ENCODE results near the gene ARID3A. TPM values are rescaled to one million over a fixed set of nuclear protein-coding genes. Genes with fewer than 3 reads are reported as not detected.
A peak's percentile ranks its signal among the peaks of the same experiment; 100 is the strongest.

ARID3A gene
- total and polyA plus RNA-seq, 2 of the 4 experiments (the other 2 are of a cell fraction), result 16.0 to 23.1 TPM

DNA sequence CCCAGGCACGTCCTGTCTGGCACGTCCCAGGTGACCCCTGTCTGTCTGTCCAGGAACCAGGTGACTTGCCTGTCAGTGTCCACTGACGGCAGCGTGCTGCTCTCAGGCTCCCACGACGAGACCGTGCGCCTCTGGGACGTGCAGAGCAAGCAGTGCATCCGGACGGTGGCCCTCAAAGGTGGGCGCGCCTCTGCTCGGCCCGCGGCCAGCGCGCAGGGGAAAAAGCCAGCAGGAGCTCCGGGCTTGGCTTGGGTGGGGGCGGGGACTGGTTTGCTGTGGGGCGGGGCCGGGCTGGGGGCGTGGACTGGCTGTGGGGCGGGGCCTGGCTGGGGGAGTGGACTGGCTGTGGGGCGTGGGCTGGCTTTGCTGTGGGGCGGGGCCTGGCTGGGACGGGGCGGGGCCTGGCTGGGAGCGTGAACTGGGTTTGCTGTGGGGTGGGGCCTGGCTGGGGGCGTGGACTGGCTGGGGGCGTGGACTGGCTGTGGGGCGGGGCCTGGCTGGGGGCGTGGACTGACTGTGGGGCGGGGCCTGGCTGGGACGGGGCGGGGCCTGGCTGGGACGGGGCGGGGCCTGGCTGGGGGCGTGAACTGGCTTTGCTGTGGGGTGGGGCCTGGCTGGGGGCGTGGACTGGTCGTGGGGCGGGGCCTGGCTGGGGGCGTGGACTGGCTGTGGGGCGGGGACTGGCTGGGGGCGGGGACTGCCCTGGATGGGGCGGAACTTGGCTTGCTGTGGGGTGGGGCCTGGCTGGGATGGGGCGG is 65.5 kb downstream of the ARID3A start:
- Histone ChIP-seq H2AK9ac (replicated peaks; ENCODE audit: low read depth, low read length, poor library complexity) (no peak overlapping the region), H3K79me1 (ENCODE audit: low read depth in 1 of 2, low read length in 2 of 2) (peaks cover 0 to 11% of the 10 kb centered on the region in 2 experiments; a peak in 3 of 4 replicates), H3K9me1 (ENCODE audit: insufficient read depth, low read length) (no peaks in the 10 kb centered on the region), H4K91ac (ENCODE audit: insufficient read depth, low read depth, low read length) (no peak overlapping the region), H3K27me3 (ENCODE audit: control insufficient read depth, insufficient read depth, low read length) (peaks cover 8% of the 10 kb centered on the region), H3K23ac (ENCODE audit: low read depth, low read length) (no peak overlapping the region), H4K5ac (ENCODE audit: low read depth, low read length) (no peak overlapping the region), H2AK5ac (ENCODE audit: low read depth, low read length) (no peak overlapping the region; the same call in 1 of the 2 replicates), H2BK20ac (ENCODE audit: low read depth, low read length) (no peak overlapping the region), H2BK15ac (ENCODE audit: low read depth, low read length) (no peak overlapping the region), H3K4me2 (ENCODE audit: low read depth, low read length) (no peak overlapping the region), H3K36me3 (ENCODE audit: control insufficient read depth, insufficient read depth, low read length) (peaks cover 52% of the 10 kb centered on the region), H3K27ac (ENCODE audit: insufficient read depth, low read length) (no peak overlapping the region), H3K9me3 (ENCODE audit: control insufficient read depth, insufficient read depth, low read length) (no peaks in the 10 kb centered on the region), H3K18ac (ENCODE audit: low read depth, low read length) (no peak overlapping the region), H2BK5ac (ENCODE audit: low read depth, low read length, poor library complexity, severe bottlenecking) (no peak overlapping the region), H2AFZ (replicated peaks; ENCODE audit: low read length, poor library complexity) (no peak overlapping the region), H3K9ac (ENCODE audit: low read depth, low read length) (no peak overlapping the region), H3K14ac (replicated peaks; ENCODE audit: low read depth, low read length) (no peak overlapping the region), H4K20me1 (ENCODE audit: insufficient read depth, low read length) (no peaks in the 10 kb centered on the region; the same call in 1 of the 2 replicates), H3K4me3 (ENCODE audit: insufficient read depth, low read depth, low read length) (no peak overlapping the region), H3K4me1 (ENCODE audit: control insufficient read depth, insufficient read depth, low read length) (peaks cover 4% of the 10 kb centered on the region), H3K56ac (ENCODE audit: extremely low read depth, insufficient read depth, low read length) (no peak overlapping the region), H4K8ac (ENCODE audit: low read depth in 2 of 2, low read length in 2 of 2) (no peak overlapping the region), H3K4ac (ENCODE audit: low read depth, low read length) (no peak overlapping the region), H2BK120ac (ENCODE audit: low read depth, low read length) (no peak overlapping the region)
- 94% methylated on average over 14 of the region's 47 CpGs; no CpG with 5 or more reads in 1 of the 2 experiments for WGBS, 2 experiments (ENCODE audit: extremely low coverage in 2 of 2, insufficient read length in 1 of 2)
- ChIA-PET POLR2A (ENCODE audit: unreplicated experiment) (no interaction called here), CTCF (no interaction called here)
- BruUV-seq (replicated peaks), result no TSS peak
- DNase-seq, result peak; percentile 46
- dilution Hi-C loops (cut with HindIII; ENCODE audit: low sequenced_read_pairs, unreplicated experiment) (no loop called here), intact Hi-C loops (cut with micrococcal nuclease) (no loop called here), in situ Hi-C loops (cut with MboI; ENCODE audit: low sequenced_read_pairs) (no loop called here)
- TF ChIP-seq CHD1 (IDR thresholded peaks at IDR 0.05; ENCODE audit: low read depth, low read length) (no peak), BHLHE40 (IDR thresholded peaks at IDR 0.05; ENCODE audit: low read depth, low read length) (no peak), MAZ (IDR thresholded peaks at IDR 0.05; ENCODE audit: borderline replicate concordance, low read depth, low read length) (no peak), RCOR1 (IDR thresholded peaks at IDR 0.05; ENCODE audit: insufficient replicate concordance, low read length) (no peak), MXI1 (IDR thresholded peaks at IDR 0.05; ENCODE audit: borderline replicate concordance, low read depth, low read length) (no peak)
- TF ChIP-seq, protein P1, sequence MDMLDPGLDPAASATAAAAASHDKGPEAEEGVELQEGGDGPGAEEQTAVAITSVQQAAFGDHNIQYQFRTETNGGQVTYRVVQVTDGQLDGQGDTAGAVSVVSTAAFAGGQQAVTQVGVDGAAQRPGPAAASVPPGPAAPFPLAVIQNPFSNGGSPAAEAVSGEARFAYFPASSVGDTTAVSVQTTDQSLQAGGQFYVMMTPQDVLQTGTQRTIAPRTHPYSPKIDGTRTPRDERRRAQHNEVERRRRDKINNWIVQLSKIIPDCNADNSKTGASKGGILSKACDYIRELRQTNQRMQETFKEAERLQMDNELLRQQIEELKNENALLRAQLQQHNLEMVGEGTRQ (IDR thresholded peaks at IDR 0.05; ENCODE audit: low read depth, low read length), result no peak
- ATAC-seq (ENCODE audit: low read depth), result peak; percentile 46

All from IMR-90 (cell line).